SK-N-MC (cell line): ENCODE results near the gene S100A5.
A peak's percentile ranks its signal among the peaks of the same experiment; 100 is the strongest.
"Not testable (repeated sequence)": the region's sequence is repeated elsewhere in the genome, so short reads cannot be mapped to it uniquely, and the experiment has no call there.

Experiments used
- DNase-seq: peaks from one replicate; pipeline ENCODE4 v3.0.0-alpha.2; 2011; ENCODE audit warnings: low read depth, low spot score
- H3K27ac ChIP-seq: fragments of 200-600 bp; sonication (generic); 2 replicates; pipeline ENCODE4 v1.5.1; 2016; ENCODE audit warnings: mixed run types
- H3K36me3 ChIP-seq: fragments of 200-600 bp; sonication (generic); 2 replicates; pipeline ENCODE4 v1.6.1; 2017; ENCODE audit warnings: antibody characterized with exemption, low read length, mixed read lengths; ENCODE audit not compliant: insufficient read depth
- H3K4me3 ChIP-seq: fragments of 200-600 bp; sonication (generic); 2 replicates; pipeline ENCODE4 v1.5.1; 2016
- H3K9ac ChIP-seq: fragments of 200-600 bp; sonication (generic); 2 replicates; pipeline ENCODE4 v1.8.0; 2017; ENCODE audit warnings: mixed run types, mixed read lengths; ENCODE audit not compliant: insufficient read length
- H3K9me3 ChIP-seq: fragments of 200-600 bp; sonication (generic); 2 replicates; pipeline ENCODE4 v1.6.1; 2017; ENCODE audit warnings: low read depth, mild to moderate bottlenecking, antibody characterized with exemption, low read length, moderate library complexity, mixed read lengths
- EZH2 ChIP-seq: fragments of 200-600 bp; sonication (generic); IDR thresholded peaks from one replicate; pipeline ENCODE4 v1.6.1; 2017; ENCODE audit warnings: antibody characterized with exemption
- FOXP2 ChIP-seq: optimal IDR thresholded peaks from 2 replicates; pipeline ENCODE3; 2011; ENCODE audit warnings: mild to moderate bottlenecking, moderate library complexity; ENCODE audit not compliant: insufficient read depth; ENCODE audit errors: extremely low read length, control extremely low read depth
- POLR2AphosphoS5 ChIP-seq: IDR thresholded peaks from 2 replicates; pipeline ENCODE4 v1.6.1; 2012; ENCODE audit warnings: mild to moderate bottlenecking, low read depth, low read length, borderline replicate concordance

The S100A5 gene, protein sequence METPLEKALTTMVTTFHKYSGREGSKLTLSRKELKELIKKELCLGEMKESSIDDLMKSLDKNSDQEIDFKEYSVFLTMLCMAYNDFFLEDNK

DNA sequence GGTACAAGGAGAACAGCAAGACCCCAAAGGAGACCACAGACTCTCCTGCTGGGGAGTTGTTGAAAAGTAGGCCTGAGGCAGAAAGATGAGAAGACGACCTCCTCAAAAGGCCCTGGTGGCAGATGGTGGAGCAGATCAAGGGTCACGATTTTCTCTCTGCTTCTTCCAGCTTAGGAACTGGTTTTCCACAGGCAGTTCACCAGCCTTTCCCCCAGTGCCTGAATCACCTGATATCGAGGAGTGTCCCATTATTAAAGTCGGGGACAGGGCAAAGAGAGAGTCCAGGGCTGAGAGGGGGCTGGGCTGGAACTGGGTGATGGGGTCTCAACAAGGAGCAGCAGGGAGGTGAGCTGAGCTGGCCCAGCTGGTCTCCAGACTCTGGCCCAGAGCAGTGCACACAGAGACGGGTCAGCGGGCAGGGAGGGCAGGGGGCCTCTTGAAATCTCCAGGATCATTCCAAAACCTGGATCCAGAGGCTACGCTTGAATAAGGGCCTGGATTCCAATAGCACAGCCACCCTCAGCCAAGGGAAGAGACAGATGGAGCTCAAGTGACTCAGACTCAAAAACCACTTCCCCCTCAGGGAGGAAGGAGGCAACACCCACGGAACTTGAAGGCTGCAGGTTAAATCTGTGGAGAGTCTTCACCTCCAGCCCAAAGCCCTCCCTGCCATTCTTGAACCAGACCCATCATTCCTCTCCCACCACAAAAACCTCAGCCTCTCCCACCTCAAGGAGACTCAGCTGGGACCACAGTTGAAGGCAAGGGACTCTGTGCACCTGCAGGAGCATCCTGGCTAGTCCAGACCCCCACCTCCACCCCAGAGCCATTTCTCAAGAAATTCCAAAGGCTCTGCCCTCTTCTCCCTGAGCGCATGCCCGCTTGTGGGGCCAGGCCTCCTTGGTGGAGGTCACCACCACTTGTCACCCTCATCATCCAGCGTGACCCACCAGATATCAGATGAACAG is at the start of gene S100A5:
S100A5 (minus strand) TSS at position 541 of the 968 bp plus-strand sequence. CDS start 743 bp downstream, outside the sequence.
- Histone ChIP-seq H3K9me3 (no peaks in the 10 kb centered on the region), H3K36me3 (no peaks in the 10 kb centered on the region), H3K27ac (no peak within 1 kb of the TSS), H3K9ac (no peak within 1 kb of the TSS), H3K4me3 (no peak within 1 kb of the TSS)
- TF ChIP-seq POLR2AphosphoS5 (no peak), EZH2 (no peak), FOXP2 (no peak)
- DNase-seq, result no peak

DNA sequence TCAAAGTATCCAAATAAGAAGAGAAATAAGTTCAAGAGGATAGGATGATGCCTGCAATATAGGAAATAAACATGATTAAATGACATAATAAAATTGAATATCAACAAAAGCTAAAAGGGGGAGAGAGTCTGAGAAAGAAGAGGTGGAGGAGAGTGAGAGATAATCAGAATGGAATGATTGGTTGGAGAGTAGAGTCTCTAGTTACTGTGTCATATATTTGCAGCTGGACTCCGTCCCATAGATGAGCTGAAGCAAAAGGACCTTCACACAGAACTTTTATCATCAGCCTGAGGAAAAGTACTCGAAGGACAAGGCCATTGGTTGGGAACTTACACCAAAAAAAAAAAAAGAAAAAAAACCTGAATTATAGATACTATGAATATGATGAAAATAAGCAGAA is 47.7 kb upstream of the S100A5 start:
- DNase-seq, result no peak
- Histone ChIP-seq H3K4me3 (no peak overlapping the region), H3K36me3 (no peaks in the 10 kb centered on the region), H3K27ac (no peak overlapping the region), H3K9ac (no peak overlapping the region), H3K9me3 (no peaks in the 10 kb centered on the region)
- TF ChIP-seq EZH2 (no peak), POLR2AphosphoS5 (no peak), FOXP2 (no peak)

DNA sequence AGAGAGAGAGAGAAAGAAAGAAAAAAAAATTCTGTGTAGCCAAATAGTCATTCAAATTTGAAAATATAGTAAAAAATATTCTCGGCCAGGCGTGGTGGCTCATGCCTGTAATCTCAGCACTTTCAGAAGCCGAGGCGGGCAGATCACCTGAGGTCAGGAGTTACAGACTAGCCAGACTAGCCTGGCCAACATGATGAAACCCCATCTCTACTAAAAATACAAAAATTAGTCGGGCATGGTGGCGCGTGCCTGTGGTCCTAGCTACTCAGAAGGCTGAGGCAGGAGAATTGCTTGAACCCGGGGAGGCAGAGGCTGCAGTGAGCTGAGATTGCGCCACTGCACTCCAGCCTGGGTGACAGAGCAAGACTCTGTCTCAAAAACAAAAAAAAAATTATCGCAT is 47.3 kb upstream of the S100A5 start:
- H3K9ac ChIP-seq, H3K36me3 ChIP-seq, H3K9me3 ChIP-seq, H3K27ac ChIP-seq, H3K4me3 ChIP-seq, DNase-seq: not testable (repeated sequence)

DNA sequence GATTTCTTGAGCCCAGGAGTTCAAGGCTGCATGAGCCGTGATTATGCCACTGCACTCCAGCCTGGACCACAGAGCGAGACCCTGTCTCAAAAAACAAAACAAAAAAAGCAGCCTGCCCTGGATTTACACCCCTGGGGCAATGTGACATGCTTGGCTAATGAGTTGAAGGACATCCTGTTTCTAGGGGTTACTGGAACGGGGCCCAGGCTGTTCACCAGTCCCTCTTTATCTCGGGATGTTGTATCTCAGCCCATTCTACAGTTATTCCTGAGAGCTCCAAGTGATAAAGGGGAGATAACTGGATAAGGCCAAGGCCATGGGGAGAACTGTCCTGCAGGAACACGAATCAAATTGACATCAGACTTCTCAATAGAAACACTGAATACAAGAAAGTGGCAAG is 46.6 kb upstream of the S100A5 start:
- TF ChIP-seq FOXP2 (no peak), POLR2AphosphoS5 (no peak), EZH2 (no peak)
- Histone ChIP-seq H3K4me3 (no peak overlapping the region), H3K27ac (no peak overlapping the region), H3K36me3 (no peaks in the 10 kb centered on the region), H3K9me3 (no peaks in the 10 kb centered on the region), H3K9ac (no peak overlapping the region)
- DNase-seq, result no peak

DNA sequence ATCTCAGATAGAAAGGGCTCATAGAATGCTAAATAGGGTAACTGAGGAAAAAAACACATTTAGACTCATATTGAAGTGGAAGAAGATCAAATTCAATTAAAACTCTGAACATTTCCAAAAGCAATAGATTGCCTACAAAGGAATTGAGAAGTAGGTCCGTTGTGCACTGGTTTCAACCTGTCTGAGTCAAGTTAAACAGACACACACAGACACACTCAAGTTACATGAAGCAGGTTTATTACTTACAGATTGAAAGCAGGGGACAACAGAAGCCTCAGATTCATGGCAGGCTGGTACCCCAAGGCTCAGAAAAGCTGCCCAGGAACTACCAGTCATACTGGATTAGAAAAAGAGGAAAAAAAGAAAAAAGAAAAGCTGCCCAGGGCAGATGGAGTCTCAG is 45.6 kb upstream of the S100A5 start:
- no peak for TF ChIP-seq POLR2AphosphoS5
- TF ChIP-seq FOXP2, result no peak
- no peak for TF ChIP-seq EZH2
- H3K9ac ChIP-seq, result no peak overlapping the region
- DNase-seq, result no peak
- H3K36me3 ChIP-seq, result no peaks in the 10 kb centered on the region
- no peak overlapping the region for H3K4me3 ChIP-seq
- H3K27ac ChIP-seq, result no peak overlapping the region
- H3K9me3 ChIP-seq, result no peaks in the 10 kb centered on the region

DNA sequence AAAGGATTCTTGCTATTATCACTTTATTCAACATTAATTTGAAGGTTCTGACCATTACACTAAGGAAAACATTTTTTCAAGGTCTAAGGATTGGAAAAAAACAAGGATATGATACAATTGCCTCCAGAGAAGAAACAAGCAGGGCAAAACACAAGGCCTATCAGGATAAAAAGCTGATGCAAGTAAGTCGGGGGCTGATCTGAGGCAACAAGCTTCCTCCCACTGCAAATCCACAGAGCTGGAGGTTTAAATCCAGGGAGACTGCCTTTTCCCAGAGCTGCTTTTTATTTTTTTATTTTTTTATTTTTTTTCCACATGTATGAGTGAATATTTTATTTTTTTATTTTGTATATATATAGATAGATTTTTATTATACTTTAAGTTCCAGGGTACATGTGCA is 44.3 kb upstream of the S100A5 start:
- no peak for DNase-seq
- Histone ChIP-seq H3K9ac (no peak overlapping the region), H3K36me3 (no peaks in the 10 kb centered on the region), H3K4me3 (no peak overlapping the region), H3K9me3 (no peaks in the 10 kb centered on the region), H3K27ac (0 out of 2 replicates have a peak overlapping the region, but pooled peaks have one; percentile 20)
- TF ChIP-seq EZH2 (no peak), POLR2AphosphoS5 (no peak), FOXP2 (no peak)

DNA sequence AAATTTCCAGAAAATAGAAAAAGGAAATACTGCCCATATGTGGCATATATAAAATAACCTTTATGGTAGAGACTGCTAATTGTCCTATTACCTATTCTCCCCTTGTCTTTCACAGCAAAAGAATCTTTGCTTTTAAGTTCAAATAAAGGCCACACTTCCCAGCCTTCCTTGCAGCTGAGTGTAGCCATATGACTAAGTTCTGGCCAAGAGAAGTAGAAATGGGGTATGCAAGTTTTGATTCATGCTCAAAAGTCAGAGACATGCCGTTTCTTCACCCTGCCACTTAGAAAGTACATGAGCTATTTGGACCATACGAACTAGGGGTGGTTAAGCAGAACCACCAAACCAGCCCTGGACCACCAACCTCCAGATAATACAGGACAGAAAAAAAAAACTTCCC is 43.2 kb upstream of the S100A5 start:
- TF ChIP-seq EZH2 (no peak), POLR2AphosphoS5 (no peak), FOXP2 (no peak)
- Histone ChIP-seq H3K36me3 (no peaks in the 10 kb centered on the region), H3K9me3 (no peaks in the 10 kb centered on the region), H3K9ac (no peak overlapping the region), H3K4me3 (no peak overlapping the region), H3K27ac (no peak overlapping the region)
- DNase-seq, result no peak

DNA sequence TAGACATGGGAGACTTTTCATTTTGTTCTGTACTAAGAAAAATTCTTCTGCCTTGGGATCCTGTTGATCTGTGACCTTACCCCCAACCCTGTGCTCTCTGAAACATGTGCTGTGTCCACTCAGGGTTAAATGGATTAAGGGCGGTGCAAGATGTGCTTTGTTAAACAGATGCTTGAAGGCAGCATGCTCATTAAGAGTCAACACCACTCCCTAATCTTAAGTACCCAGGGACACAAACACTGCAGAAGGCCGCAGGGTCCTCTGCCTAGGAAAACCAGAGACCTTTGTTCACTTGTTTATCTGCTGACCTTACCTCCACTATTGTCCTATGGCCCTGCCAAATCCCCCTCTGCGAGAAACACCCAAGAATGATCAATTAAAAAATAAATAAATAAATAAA is 42.8 kb upstream of the S100A5 start:
- not testable (repeated sequence) for DNase-seq

DNA sequence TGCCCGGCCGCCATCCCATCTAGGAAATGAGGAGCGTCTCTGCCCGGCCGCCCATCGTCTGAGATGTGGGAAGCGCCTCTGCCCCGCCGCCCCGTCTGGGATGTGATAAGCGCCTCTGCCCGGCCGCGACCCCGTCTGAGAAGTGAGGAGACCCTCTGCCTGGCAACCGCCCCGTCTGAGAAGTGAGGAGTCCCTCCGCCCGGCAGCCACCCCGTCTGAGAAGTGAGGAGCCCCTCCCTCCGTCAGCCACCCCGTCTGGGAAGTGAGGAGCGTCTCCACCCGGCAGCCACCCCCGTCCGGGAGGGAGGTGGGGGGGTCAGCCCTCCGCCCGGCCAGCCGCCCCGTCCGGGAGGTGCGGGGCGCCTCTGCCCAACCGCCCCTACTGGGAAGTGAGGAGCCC is 42.1 kb upstream of the S100A5 start:
- not testable (repeated sequence) for H3K4me3 ChIP-seq, H3K36me3 ChIP-seq, DNase-seq, H3K9me3 ChIP-seq, H3K27ac ChIP-seq, H3K9ac ChIP-seq

More for the DNA sequence above, 42.8 kb upstream of the S100A5 start:
- not testable (repeated sequence) for H3K9ac ChIP-seq, H3K36me3 ChIP-seq, H3K9me3 ChIP-seq, H3K4me3 ChIP-seq, H3K27ac ChIP-seq
